Activated T-cell treated with anti-CD3 and anti-CD28 coated beads for 1 hour (primary cell): ENCODE data around the gene UBA3.
A peak's percentile ranks its signal among the peaks of the same experiment; 100 is the strongest.

ENCODE experiments used
- DNase-seq: peaks from one replicate; pipeline ENCODE4 v3.0.0-alpha.2; 2020; ENCODE audit warnings: low read depth

UBA3 gene

DNA sequence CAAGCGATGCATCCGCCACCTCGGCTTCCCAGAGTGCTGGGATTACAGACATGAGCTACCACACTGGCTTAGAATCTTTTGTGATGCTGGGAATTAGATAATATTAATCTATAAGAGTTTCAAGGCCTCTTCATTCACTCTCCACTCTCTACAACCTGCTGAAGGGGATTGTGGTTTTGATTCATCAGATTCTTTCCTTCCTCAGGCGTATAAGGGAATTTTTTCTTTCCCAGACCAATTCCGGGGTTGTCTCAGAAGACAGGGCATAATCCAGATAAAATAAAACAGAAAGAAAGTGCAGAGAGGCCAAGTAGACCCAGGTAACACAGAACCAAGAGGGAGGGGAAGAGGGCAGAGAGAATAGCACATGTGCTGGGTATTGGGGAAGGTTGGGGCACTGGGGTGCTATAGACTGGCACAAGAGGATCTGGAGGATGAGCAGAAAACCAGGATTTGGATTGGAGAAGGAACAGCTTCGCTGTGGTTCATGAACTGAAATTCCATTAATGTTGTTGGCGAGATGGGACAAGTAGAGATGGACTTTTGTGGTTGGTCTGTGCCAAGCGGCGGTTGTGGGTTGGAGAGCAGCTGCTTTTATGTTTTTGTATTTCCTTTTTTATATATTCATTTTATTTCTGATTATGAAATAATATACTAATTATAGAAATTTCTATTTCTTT is 17.4 kb upstream of the UBA3 start:
- DNase-seq = no peak

DNA sequence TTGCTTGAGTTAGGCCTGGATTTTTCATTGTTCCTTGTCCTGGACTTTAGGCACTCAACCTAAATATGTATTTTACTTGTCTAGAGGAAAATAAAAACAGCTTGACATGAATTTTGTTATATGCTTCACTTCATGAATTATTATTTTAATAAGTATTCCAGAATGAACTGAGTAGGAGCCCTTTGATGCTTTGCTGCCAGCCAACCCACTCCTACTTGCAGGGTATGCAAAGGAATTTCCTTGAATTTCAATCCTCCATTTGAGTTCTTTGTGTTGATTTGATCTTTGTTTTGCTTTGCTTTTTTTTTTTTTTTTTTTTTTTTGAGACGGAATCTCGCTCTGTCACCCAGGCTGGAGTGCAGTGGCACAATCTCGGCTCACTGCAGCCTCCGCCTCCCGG is 16.1 kb upstream of the UBA3 start:
- DNase-seq = no peak

DNA sequence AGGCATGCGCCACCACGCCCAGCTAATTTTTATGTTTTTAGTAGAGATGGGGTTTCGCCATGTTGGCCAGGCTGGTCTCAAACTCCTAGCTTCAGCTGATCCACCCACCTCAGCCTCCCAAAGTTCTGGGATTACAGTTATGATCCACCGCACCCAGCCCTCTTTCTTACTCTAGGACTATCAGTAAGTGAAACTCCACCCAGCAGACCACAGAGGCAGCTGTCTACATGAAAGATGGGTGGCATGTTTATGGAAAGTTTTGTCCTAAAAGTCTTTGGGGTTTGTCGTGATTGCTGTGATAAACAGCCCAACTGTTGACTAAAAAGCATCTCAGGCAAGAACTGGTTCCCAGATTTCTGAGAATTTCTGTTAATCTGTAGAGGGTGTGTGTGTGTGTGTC is 15.5 kb upstream of the UBA3 start:
- no peak for DNase-seq

DNA sequence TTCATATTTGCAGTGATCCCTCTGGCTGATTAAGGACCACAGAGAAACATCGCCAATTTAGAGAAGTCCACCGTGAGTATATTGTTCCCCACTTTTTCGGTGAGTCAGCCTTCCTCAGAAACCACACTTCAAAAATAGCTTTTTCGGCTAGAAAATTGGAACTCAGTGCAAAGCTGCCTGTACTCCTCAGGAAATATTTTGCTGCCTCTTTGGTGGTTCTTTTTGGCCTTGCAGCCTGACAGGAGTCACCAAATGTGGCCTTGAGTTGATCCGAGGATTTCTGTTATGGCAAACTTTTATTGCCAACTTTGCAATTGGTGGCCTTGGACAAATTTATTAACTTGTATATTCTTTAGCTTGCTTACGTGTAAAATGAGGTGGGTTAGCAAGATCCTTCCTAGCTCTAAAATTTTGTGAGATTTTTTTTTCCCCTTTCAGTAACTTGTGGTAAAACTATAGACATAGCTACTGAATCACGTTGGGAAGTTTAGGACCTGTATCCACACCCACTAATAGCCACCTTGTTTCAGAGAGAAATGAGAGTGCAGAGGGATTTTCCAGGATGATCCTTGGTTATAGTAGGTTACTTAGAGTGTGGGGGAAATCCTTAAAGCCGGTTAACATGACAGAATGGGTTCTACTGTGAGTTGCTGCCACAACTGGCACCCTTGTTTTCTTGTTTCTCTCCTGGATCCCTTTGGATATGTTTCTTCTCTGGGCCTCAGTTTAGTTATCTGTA is 14.5 kb upstream of the UBA3 start:
- no peak for DNase-seq

DNA sequence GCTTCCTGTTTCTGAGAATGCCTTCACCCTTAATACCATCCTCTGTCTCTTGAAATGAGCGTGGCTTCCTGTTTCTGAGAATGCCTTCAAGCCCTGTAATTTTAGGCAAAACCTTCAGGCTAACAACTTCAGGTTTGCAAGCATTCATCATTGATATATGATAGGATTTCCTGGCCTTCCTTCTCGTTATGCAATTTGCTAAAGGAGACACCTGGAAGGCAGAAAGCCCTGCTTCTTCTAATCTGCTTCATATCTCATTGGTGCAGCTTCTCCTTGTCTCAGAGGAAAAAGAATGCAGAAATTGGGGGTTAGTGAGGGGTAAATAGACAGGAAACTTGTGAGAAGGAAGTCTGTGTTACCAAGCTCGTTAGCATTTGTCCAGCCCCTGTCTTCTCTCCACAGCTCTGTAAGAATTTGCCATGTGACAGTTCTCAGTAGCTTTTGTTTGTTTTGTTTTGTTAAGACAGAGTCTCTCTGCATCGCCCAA is 11.9 kb upstream of the UBA3 start:
- no peak for DNase-seq

DNA sequence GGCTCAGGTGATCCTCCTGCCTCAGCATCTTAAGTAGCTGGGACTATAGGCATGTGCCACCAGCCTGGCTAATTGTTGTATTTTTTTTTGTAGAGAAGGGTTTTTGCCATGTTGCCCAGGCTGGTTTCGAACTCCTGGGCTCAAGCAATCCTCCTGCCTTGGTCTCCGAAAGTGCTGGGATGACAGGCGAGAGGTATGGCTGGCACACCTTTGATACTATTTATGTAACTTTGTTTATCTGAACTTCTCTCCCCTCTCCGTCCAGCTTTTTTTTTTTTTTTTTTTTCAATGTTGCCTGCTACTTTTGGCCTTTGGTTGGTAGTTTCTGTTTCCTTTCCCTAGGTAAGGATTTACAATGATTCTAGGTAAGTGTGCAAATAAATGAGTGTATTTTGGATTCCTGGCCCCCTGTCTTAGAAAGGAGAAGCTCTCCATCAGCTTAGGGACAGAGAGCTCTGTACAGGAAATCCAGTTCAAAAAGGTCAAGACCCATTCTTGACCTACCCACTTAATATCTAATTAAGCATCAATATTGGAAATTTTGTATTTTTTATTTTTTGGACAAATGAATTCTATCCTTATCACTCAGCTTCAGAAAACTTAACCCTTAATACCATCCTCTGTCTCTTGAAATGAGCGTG is 11.3 kb upstream of the UBA3 start:
- DNase-seq = no peak

DNA sequence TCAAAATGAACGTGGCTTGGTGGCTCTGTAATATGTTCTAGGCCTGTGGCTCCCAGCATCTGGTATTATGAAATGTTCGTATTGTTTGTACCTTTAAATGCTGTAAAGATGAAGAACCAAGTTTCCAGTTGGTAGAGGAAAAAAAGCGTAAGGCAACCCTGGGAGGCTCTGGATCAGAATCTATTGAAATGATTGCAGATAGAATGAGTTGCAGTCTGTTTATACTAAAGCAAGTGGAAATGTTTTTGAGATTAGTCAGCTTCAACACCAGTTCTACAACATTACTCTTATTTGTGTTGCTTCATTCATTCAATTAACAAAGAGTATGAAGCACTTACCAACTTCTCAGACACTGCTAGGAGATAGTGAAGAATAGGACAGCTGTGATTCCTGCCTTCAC is 9.9 kb upstream of the UBA3 start:
- no peak for DNase-seq

DNA sequence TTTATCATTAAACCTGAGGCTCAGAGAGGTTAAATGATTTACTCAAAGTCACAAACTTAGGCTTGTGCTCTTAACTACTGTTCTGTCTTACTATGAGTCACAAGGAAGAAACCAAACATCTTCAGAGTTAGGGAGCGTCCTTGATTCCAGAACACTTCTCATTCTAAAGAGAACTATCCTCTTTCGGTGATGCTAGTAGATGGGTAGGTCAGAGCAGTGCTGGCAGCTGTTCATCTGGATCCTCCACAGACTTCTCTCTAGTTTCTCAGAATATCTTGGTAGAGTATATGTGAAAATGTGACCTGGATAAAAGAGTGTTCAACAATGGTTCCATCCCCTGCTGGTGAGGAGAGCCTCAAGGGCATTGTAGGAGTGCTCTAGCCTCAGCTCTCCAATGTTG is 7.9 kb upstream of the UBA3 start:
- DNase-seq = no peak

DNA sequence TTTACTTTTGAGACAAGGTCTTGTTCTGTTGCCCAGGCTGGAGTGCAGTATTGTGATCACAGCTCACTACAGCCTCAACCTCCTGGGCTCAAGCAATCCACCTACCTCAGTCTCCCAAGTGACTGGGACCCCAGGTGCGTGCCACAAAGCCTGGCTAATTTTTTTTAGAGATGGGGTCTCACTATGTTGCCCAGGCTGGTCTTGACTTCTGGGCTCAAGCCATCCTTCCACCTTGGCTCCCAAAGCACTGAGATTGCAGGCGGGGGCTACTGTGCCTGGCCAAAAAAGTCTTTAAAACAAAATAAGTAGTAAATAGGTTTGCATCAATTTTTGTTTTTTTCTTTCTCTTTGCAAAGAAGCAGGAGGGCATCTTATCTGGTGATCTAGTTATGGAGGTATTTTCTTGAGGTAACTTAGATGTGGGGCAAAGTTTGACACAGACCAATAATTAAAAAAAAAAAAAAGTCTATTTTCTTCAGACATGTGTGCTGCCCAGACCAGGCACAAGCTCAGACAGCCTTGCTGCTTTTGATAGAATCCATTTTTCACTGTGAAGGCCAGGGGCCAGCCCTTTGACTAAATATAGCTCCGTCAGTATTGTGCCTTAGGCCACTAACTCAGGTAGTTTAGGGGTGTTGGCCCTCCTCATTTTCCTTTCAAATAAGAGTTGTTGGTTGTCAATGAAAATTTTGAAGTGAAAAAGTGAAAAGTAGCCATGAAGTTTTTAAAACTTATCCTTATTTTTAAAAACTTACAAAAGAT is 7.0 kb upstream of the UBA3 start:
- DNase-seq = no peak

DNA sequence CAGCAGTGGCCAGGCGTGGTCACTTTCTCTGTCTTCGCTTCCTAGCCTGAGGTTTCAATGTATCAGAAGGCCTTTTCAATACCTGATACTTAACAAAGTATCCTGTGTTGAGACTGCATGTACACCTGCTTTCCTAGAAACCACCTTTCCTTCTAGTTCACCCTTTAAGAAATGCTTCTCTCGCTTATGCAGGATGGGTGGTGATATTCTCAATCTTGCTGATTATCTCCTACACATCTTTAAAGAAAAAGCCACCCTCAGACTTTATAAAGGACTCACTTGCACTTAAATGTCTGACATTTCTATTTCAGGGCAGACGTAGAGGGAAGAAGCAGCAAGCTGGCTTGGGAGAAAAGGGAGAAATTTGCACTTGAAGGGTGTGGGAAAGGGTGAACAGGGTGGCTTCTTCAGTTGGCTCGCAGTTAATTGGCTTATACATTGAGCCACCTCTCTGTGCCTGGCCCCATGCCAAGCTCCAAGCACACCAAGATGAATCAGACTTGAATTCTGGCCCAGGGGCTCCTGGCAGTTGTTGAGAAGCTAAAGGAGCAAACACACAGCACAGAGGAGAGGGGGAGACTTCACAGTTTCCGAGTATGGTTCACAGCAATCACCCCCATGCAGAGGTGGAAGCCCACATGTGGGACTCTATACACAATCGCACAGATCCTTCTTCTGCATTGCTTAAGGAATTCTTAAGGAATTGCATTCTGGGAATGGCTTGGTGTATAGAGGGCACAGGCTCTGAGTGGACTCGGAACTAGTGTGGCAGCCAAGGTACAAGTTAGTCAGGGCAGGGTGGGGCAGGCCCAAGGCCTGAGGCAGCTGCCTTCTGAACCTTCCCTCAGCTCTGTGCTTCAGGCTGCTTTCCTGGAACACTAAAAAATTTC is 5.9 kb upstream of the UBA3 start:
- DNase-seq = peak; percentile 69

DNA sequence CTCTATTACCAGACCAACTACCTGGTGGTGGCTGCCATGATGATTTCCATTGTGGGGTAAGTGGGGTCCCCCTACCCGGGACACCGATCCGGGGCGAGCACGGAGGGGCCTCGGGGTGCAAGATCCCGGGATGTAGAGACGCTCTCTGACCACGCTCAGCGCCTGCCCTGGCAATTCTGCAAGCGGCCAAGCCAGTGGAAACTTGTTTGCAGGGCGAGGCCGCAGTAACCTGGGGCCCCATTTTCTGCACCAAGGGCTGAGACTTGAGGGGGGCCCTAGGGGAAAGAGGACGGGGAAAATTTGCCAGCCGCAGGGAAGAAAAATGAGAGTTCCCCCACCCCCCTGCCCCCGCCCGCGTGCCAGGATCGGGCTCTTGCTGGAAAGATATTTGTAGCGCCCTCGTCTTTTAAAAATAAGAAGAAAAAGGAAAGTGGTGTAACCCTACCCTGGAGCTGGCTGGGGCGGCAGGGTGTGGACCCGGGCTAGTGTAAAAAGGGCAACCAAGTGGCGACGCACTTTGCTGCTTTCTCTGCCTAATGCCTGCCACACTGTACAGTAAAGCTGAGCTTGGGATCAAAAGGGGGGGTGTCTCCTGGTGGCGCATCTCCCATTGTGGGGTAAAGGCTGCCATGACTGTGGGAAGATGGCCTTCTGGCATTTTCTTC is 5.1 kb upstream of the UBA3 start:
- peak; percentile 11 for DNase-seq

DNA sequence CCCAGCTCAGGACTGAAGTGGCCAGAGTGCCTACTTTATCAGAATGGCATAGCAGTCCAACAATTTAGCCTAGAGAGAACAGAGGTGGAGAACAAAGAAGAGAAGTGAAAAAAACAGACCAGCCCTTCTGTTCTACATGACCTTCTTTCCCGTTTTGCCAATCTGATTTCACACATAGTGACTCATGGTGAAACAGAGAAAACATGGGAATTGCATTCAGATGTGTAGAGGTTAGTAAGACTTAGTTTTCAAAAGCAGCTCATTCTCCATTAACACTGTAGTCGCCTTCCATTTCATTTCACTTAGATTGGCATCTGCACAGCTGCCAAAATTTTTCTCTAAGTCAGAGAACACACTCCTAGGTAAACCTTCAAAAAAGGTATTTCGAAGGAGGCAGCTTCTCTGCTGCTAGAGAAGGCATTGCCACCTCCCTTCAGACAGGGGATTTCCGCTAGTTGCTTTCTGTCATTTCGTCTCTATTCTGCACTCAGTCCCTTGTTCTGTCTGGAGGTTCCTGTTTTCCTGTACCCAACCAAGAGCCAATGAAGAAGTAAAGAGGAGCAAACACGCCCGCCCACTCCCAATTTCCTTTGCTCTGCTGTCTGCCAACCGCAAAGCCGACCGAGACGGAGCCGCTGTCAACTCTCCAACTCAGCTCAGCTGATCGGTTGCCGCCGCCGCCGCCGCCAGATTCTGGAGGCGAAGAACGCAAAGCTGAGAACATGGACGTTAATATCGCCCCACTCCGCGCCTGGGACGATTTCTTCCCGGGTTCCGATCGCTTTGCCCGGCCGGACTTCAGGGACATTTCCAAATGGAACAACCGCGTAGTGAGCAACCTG is 4.4 kb upstream of the UBA3 start, which contains the start of gene ARL6IP5:
Gene ARL6IP5, plus strand, starts transcription at position 612 of the 842 bp plus-strand sequence. Its CDS starts 111 bp downstream, at position 723.
- peak; percentile 80 for DNase-seq

DNA sequence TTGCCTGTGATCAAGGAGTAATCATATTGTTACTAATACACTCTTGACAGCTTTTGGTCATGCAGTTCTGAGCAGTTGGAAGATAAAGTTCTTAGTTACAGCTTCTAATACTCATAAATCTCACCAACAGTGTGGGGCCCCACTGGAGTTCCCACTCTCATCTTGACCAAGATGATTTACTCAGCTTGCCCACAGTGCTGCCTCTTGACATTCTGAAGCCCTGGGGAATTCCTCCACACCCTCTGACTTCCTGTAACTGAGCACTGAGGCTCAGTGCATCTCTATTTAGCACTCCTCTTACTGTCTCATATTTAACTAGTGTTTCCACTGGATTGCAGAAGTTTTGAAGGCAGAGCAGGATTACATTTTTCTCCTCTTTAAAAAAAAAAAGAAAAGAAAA is 2.6 kb upstream of the UBA3 start:
- peak; percentile 29 for DNase-seq

DNA sequence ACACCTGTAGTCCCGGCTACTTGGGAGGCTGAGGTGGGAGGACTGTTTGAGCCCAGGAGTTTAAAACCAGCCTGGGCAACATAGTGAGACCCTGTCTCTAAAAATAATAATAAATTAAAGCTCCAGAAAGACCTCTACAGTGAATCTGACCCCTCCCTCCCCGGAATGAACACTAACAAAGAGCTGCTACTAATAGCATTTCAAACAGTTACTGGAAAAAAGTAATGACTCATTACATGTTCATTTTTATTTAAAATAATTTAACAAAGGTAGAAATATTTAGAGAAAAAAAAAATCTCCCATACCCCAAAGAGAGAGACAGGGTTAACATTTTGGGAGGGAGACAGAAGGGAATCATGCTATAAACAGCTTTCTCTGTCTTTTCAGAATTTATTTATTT is 2.2 kb upstream of the UBA3 start:
- no peak for DNase-seq

DNA sequence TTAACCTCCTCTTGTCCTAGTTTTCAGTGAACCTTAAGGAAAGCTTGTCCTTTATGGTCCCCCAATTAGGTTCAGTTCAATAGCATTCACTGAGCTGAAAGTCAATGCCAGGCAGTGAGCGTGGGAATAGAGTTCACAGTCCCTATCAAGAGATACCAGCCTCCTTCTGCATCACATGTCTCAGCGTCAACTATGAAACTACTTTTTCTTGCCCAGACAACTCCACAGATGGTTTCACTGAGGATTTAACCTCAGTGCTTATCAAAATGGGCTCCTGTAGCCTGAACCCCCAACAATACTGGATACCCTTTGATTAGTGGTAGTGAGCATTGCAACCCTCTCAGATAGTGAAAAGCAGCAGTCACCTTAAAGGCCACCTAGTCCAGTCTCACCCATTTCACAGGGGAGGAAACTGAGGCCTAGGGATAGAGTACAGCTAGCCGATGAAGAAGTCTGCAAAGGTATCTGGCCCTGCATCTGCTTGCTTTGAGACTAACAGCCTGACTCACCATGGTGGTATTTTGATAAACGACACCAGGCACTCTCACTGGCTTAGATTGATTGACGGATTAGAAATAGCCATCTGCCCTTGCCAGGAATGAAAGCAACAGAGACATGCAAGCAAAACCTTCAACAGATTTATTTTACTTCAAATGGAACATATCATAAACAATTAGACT is 1.6 kb upstream of the UBA3 start:
- DNase-seq = no peak

DNA sequence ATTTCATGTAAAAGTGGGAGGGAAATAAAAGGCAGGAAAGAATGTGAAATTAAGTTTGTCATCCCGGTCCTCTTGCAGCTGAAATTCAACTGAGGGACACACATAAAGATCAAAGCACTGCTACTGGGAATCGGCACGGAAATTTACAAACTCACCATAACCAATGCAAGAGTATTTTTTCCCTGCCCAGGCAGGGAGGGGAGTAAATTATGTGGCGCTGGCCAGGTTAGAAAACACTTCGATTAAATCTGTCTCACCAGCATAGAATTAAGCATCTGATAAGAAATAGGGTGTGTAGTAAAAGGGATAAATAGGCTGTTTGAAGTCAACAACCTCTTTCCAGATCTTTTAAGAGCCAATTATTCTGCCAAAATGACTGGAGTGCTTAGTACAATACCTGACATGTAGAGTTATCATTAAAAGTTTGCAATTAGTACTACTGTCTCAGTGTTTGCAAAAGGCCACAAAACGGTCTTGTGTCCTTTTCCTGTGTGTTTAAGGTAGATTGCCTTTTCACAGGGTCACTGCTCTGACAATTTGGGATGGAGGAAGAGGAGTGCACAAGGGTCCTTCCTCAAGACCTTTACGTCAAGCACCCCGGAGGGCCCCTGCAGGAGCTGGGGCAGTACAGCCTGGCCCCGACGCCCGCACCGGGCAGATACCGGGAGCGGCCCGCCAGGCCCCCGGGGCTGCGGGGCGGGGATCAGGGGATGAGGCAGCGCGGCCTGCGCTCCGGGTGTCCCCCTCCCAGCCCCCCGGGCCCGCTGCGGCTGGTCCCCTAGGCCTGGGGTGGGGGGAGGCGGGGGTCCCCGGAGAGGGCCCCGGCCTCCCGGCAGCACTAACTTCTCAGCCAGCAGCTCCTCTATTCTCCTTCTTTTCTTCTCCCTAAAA is 651 bp downstream of the UBA3 start:
- no peak for DNase-seq

DNA sequence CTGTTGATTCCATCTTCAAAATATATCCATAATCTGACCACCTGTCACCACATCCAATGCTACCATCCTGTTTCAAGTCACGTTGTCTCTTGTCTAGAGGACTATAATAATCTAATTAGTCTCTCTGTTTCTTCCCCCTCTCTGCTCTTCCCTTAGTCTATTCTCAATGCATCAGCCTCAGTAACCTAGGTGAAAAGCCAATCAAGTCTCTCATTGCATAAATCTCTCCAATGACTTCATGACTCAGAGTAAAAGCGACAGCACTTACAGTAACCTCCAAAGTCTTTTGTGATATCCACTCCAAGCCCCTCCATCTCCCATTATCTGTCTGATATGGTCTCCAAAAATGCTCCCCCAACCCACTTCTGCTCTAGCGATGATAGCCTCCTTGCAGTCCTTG is 7.2 kb downstream of the UBA3 start:
- no peak for DNase-seq

DNA sequence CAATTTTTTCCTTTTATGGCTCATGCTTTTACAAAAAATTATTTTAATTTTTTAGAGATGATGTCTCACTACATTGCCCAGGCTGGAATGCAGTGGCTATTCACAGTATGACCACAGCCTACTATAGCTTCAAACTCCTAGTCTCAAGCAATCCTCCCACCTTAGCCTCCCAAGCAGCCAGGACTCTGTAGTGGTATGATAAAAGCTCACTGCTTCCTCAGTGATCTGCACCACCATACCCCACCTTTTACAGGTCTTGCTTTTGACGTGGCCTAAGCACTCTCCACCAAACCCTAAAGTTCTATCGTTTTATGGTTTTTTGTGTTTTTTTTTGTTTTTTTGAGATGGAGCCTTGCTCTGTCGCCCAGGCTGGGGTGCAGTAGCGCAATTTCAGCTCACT is 14.0 kb downstream of the UBA3 start:
- no peak for DNase-seq
